Stomach (tissue), 9 donors: ENCODE measurements around the gene TIAL1. TPM values are rescaled to one million over a fixed set of nuclear protein-coding genes. Genes with fewer than 3 reads are reported as not detected.
"Not testable (repeated sequence)": the region's sequence is repeated elsewhere in the genome, so short reads cannot be mapped to it uniquely, and the experiment has no call there.

ENCODE experiments used
- DNase-seq, 2 donors: peaks; one replicate each; pipeline versions ENCODE4 v3.0.0 to v3.0.0-alpha.2; 2013 to 2019
- H3K27ac ChIP-seq, 5 donors: fragments of 200-600 bp in 4 of 5; sonication (generic) in 4 of 5; one replicate each; pipeline ENCODE4 v1.5.1; 2013 to 2019; ENCODE audit warnings: mild to moderate bottlenecking in 1 of 5, moderate library complexity in 1 of 5
- H3K27me3 ChIP-seq, 3 donors: fragments of 200-600 bp; sonication (generic); one replicate each; pipeline ENCODE4 v1.5.1; 2017 to 2019; ENCODE audit warnings: mixed run types in 1 of 3
- H3K36me3 ChIP-seq, 4 donors: fragments of 200-600 bp; sonication (generic); 1 replicate in 3 of 4; 2 replicates in 1 of 4; pipeline ENCODE4 v1.5.1; 2016 to 2019
- H3K4me1 ChIP-seq, 4 donors: fragments of 200-600 bp; sonication (generic); one replicate each; pipeline ENCODE4 v1.5.1; 2016 to 2019
- H3K4me3 ChIP-seq, 4 donors: fragments of 200-600 bp; sonication (generic) in 3 of 4; one replicate each; pipeline ENCODE4 v1.5.1; 2016 to 2019; ENCODE audit warnings: mild to moderate bottlenecking in 1 of 4
- H3K9me3 ChIP-seq, 4 donors: fragments of 200-600 bp; sonication (generic); one replicate each; pipeline ENCODE4 v1.5.1; 2016 to 2019
- EP300 ChIP-seq: sonication (generic); formaldehyde crosslinking; IDR thresholded peaks from one replicate; pipeline ENCODE4 v1.6.1; 2017; ENCODE audit warnings: antibody characterized with exemption
- POLR2A ChIP-seq, 4 donors: fragments of 450-650 bp; IDR thresholded peaks; one replicate each; pipeline ENCODE4 v1.6.1; 2016; ENCODE audit warnings: antibody characterized with exemption in 4 of 4, control low read depth in 2 of 4, mild to moderate bottlenecking in 1 of 4, moderate library complexity in 1 of 4
- POLR2AphosphoS5 ChIP-seq, 3 donors: sonication (generic); formaldehyde crosslinking; IDR thresholded peaks; one replicate each; pipeline ENCODE4 v1.6.1; 2016; ENCODE audit warnings: antibody characterized with exemption in 3 of 3
- WGBS, 5 donors: extraction: QIAGEN DNeasy Blood & Tissue Kit in 3 of 5; methylation state at CpG; one replicate each; pipeline versions ENCODE4 v1.1.5 to v1.1.7; 2013 to 2018; 5-methylcytosine and 5-hydroxymethylcytosine counted together
- intact Hi-C: fragments of 100-400 bp; cut with DNase I; formaldehyde crosslinking; loops from one replicate; pipeline ENCODE4 v1.15.1; 2023; ENCODE audit warnings: low total_unique reads
- polyA plus RNA-seq, 3 donors: library from polyadenylated mRNA; stranded (reverse); fragments of 200-250 nt; gene quantifications; one replicate each; pipeline ENCODE4 v1.2.3, GENCODE V29; 2013
- total RNA-seq, 5 donors: library from RNA; depleted of rRNA; stranded (reverse); fragments of >200 nt; gene quantifications; one replicate each; pipeline versions ENCODE4 v1.1.0 to v1.2.3, GENCODE V29; 2014 to 2016
- TF ChIP-seq, protein P1 (sequence below), 7 experiments: fragments of 450-650 bp in 4 of 7; fragments of 200-600 bp in 3 of 7; sonication (generic) in 3 of 7; IDR thresholded peaks; one replicate each; pipeline ENCODE4 v1.5.1; 2016 to 2019; ENCODE audit warnings: antibody characterized with exemption in 7 of 7, control low read depth in 2 of 7, mild to moderate bottlenecking in 1 of 7
- donor health status: healthy with polysubstance abuse.
- donor health status: Bipolar disorder and iron deficiency.
- donor health status: healthy.

TIAL1 gene
- total and polyA plus RNA-seq, 8 donors: 22.6 to 140 (median 43.7) TPM

GRCh38 chr10:119536508-119537025 is 60.2 kb downstream of the TIAL1 start:
- 70 to 86% (median 82%) methylated on average over 9 of the region's 9 CpGs for WGBS, 5 donors
- no peak for DNase-seq
- Histone ChIP-seq H3K4me1 (peaks cover 12 to 85% (median 45%) of the 10 kb centered on the region in 4 donors), H3K4me3 (no peak overlapping the region), H3K27ac (peak overlapping the region in 3 of 5 donors; percentile 40 to 68 (median 49)), H3K9me3 (no peaks in the 10 kb centered on the region), H3K27me3 (no peaks in the 10 kb centered on the region), H3K36me3 (no peaks in the 10 kb centered on the region)
- intact Hi-C loops: no loop called here
- no peak for TF ChIP-seq POLR2AphosphoS5 (IDR thresholded peaks at IDR 0.05)
- TF ChIP-seq EP300: no peak
- no peak for TF ChIP-seq POLR2A (IDR thresholded peaks at IDR 0.05)
- TF ChIP-seq, protein P1, sequence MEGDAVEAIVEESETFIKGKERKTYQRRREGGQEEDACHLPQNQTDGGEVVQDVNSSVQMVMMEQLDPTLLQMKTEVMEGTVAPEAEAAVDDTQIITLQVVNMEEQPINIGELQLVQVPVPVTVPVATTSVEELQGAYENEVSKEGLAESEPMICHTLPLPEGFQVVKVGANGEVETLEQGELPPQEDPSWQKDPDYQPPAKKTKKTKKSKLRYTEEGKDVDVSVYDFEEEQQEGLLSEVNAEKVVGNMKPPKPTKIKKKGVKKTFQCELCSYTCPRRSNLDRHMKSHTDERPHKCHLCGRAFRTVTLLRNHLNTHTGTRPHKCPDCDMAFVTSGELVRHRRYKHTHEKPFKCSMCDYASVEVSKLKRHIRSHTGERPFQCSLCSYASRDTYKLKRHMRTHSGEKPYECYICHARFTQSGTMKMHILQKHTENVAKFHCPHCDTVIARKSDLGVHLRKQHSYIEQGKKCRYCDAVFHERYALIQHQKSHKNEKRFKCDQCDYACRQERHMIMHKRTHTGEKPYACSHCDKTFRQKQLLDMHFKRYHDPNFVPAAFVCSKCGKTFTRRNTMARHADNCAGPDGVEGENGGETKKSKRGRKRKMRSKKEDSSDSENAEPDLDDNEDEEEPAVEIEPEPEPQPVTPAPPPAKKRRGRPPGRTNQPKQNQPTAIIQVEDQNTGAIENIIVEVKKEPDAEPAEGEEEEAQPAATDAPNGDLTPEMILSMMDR (IDR thresholded peaks at IDR 0.05): no peak

DNA sequence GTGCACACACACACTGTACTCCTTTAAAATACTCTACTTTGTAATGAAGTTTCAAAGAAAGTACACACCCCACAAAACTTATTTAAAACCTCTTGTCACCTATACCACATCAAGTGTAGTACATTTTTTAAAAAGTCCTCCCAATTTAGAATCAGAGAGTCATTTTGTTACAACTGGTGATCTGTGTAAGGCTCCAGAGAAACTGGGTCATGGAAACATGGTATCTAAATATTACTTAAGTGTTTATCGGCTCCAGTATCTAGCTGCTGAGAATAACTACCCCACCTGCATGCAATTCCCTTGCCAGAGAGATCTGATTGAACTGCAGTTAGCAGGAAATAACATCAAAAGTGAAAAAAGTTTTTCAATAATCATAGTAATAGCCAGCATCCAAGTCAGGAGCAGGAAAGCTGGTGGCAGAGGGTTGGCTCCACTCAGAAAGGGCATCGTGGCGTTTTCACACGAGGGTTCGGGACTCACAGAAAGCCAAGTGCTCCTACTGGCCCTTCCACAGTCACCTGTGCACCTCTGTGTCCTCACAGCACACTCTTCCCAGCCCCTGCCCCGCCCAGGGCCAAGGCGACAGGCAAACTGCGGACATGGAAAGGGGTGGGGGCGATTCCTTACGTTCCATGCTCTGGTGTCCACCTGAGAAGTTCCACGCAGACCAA is 60.8 kb downstream of the TIAL1 start:
- 56 to 74% (median 72%) methylated on average over 11 of the region's 11 CpGs for WGBS, 5 donors
- no peaks in the 10 kb centered on the region for H3K27me3 ChIP-seq
- H3K36me3 ChIP-seq: no peaks in the 10 kb centered on the region
- DNase-seq: no peak
- no peak for TF ChIP-seq EP300
- no peak for TF ChIP-seq POLR2A (IDR thresholded peaks at IDR 0.05)
- TF ChIP-seq POLR2AphosphoS5 (IDR thresholded peaks at IDR 0.05): no peak
- TF ChIP-seq, protein P1 (IDR thresholded peaks at IDR 0.05): no peak
- H3K4me1 ChIP-seq: peaks cover 12 to 85% (median 45%) of the 10 kb centered on the region in 4 donors
- H3K9me3 ChIP-seq: no peaks in the 10 kb centered on the region
- H3K4me3 ChIP-seq: no peak overlapping the region
- intact Hi-C loops: no loop called here
- peak overlapping the region in 3 of 5 donors; percentile 40 to 68 (median 49) for H3K27ac ChIP-seq

- intact Hi-C loops: no loop called here
- peaks cover 12 to 85% (median 48%) of the 10 kb centered on the region in 4 donors for H3K4me1 ChIP-seq
- no peaks in the 10 kb centered on the region for H3K27me3 ChIP-seq
- H3K36me3 ChIP-seq: no peaks in the 10 kb centered on the region
- H3K27ac ChIP-seq: peak overlapping the region in 1 of 5 donors; percentile 68
- 71 to 89% (median 85%) methylated on average over 3 of the region's 3 CpGs for WGBS, 5 donors
- no peak overlapping the region for H3K4me3 ChIP-seq
- TF ChIP-seq EP300 (no peak), POLR2A (IDR thresholded peaks at IDR 0.05) (no peak), POLR2AphosphoS5 (IDR thresholded peaks at IDR 0.05) (no peak)
- TF ChIP-seq, protein P1 (IDR thresholded peaks at IDR 0.05): no peak
- H3K9me3 ChIP-seq: no peaks in the 10 kb centered on the region
- DNase-seq: no peak
Measured at GRCh38 chr10:119535305-119535704, 61.5 kb downstream of the TIAL1 start.

DNA sequence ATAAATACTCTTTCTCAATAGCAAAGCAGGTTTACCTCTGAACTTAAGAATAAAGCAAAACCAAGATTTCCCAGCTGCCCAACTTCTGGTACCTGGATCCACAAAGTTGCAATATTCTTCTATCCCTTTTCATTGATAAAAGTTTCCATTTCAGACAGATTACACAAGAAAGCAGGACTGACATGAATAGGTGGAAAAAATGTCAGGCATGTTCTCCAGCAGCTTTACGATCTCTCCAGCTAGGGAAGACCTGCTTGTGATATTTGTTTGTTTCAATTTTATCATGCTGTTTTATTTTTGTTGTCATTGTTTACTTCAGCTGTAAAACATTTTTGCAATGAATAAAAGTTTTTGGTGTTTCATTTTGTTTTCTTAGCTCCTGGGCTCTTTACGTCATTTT is 63.3 kb downstream of the TIAL1 start:
- no peaks in the 10 kb centered on the region for H3K27me3 ChIP-seq
- DNase-seq: no peak
- TF ChIP-seq EP300: no peak
- TF ChIP-seq, protein P1 (IDR thresholded peaks at IDR 0.05): no peak
- TF ChIP-seq POLR2AphosphoS5 (IDR thresholded peaks at IDR 0.05): no peak
- TF ChIP-seq POLR2A (IDR thresholded peaks at IDR 0.05): no peak
- intact Hi-C loops: no loop called here
- peaks cover 0 to 66% (median 40%) of the 10 kb centered on the region in 4 donors for H3K4me1 ChIP-seq
- no peaks in the 10 kb centered on the region for H3K9me3 ChIP-seq
- no peak overlapping the region for H3K4me3 ChIP-seq
- H3K36me3 ChIP-seq: no peaks in the 10 kb centered on the region
- H3K27ac ChIP-seq: no peak overlapping the region
- WGBS, 5 donors: 83 to 95% (median 89%) methylated on average over 2 of the region's 2 CpGs

GRCh38 chr10:119532791-119533190 is 64.0 kb downstream of the TIAL1 start:
- peak overlapping the region in 1 of 5 donors; percentile 14 for H3K27ac ChIP-seq

GRCh38 chr10:119532251-119532650 is 64.5 kb downstream of the TIAL1 start:
- H3K9me3 ChIP-seq, H3K27ac ChIP-seq, DNase-seq, intact Hi-C loops, H3K4me3 ChIP-seq, H3K27me3 ChIP-seq, H3K36me3 ChIP-seq: not testable (repeated sequence)
- WGBS, 5 donors: 89 to 97% (median 92%) methylated on average over 8 of the region's 8 CpGs
- H3K4me1 ChIP-seq: peaks cover 0 to 56% (median 33%) of the 10 kb centered on the region in 4 donors

More at GRCh38 chr10:119532791-119533190, 64.0 kb downstream of the TIAL1 start:
- DNase-seq, H3K36me3 ChIP-seq, H3K9me3 ChIP-seq, H3K4me3 ChIP-seq, H3K27me3 ChIP-seq, intact Hi-C loops: not testable (repeated sequence)
- H3K4me1 ChIP-seq: peaks cover 0 to 60% (median 36%) of the 10 kb centered on the region in 4 donors
- WGBS, 5 donors: 84 to 90% (median 88%) methylated on average over 8 of the region's 8 CpGs
